ENCODE data around the gene ITPRID2. TPM values are rescaled to one million over a fixed set of nuclear protein-coding genes. Genes with fewer than 3 reads are reported as not detected.

Gene ITPRID2
- polyA plus RNA-seq, 1 donor: 58.4 TPM

GRCh38 chr2:181882246-181883020, 9.1 kb upstream of the ITPRID2 start:
- no peak for DNase-seq

GRCh38 chr2:181884601-181885000, 6.9 kb upstream of the ITPRID2 start:
- DNase-seq: no peak

DNA sequence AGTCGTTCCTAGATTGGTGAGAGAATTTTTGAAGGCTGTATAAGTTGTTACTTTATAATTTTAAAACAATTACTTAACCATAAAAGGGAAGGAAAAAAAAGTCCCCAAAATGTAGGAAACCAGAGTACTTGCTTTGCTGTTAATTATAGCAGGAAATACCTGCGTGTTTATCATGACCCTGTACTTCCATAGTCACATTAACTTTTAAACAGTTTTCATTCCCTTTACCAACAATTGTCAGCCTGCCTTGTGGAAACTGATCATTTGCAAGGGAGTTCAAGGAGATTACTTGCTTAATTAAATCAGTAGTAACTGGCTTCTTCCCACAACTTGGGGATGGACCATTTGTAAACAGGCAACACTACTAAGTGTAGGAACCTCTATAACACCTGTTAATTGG, 6.4 kb upstream of the ITPRID2 start:
- no peak for DNase-seq

GRCh38 chr2:181886192-181886591, 5.3 kb upstream of the ITPRID2 start:
- DNase-seq: no peak

- DNase-seq: no peak
These were observed 4.5 kb upstream of the ITPRID2 start for GRCh38 chr2:181887045-181887444.

DNA sequence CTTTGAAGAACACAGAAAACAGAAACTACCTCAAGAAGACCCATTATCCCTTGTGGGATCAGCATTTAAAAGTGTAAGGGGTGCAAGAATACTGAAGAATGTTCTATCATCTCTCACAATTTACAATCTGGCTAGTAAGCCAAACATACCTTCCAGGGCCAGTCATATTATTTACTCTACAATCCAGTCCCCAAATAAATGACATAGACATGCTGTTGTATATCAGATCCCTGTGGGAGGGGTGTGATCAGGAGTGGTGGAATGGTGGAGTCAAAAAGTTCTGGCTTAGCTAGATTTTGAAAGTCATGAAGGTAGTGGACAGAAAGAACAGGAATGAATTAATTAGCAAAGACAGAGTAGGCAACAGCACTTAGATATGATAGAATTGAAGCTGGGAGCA, 1.8 kb upstream of the ITPRID2 start:
- DNase-seq: no peak

DNA sequence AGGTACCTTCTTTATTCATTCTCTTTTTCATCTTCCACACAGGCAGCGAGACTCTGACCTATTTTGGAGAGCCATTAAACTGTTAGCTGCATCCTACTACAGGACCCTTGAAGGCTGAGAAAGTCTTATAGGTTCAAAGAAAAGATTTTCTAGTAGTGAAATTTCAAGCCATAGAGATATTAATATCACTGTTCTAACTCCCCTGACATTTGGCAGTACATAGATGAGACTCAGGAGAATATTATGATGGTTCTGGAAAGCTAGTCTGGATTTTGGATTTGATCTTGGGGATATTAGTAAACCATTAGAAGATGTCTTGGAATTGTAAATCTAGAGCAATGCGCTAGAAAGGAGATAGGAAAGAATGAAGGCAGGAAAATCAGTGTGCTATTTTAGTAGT, 1.3 kb upstream of the ITPRID2 start:
- DNase-seq: no peak

GRCh38 chr2:181891966-181892798, 652 bp downstream of the ITPRID2 start:
- peak; percentile 81 for DNase-seq

GRCh38 chr2:181892799-181893435, 1.4 kb downstream of the ITPRID2 start:
- no peak for DNase-seq

- no peak for DNase-seq
These were observed 2.9 kb downstream of the ITPRID2 start for GRCh38 chr2:181894381-181894780.

DNA sequence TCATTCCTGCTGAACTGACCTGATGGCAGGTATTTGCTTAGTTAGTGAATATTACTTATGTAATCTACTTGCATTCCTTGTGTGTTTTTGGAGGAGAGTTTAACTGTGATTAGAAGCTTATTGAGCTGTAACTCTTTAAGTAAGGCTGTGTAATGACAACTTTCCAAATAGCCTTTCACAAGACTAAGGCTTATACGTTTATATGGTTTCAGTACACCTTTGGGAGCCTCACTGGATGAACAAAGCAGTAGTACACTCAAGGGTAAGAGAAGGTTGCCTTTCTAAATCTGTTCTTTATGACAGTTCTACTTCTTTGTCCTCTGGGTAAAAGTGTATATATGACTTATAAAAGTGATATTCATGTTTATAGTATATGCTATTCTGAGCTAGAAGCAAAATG, 4.3 kb downstream of the ITPRID2 start:
- DNase-seq: no peak

- no peak for DNase-seq
These were observed 4.8 kb downstream of the ITPRID2 start for GRCh38 chr2:181896286-181896685.

GRCh38 chr2:181900007-181900651, 8.6 kb downstream of the ITPRID2 start:
- no peak for DNase-seq

- DNase-seq: no peak
These were observed 11.1 kb downstream of the ITPRID2 start for GRCh38 chr2:181902625-181903024.

DNA sequence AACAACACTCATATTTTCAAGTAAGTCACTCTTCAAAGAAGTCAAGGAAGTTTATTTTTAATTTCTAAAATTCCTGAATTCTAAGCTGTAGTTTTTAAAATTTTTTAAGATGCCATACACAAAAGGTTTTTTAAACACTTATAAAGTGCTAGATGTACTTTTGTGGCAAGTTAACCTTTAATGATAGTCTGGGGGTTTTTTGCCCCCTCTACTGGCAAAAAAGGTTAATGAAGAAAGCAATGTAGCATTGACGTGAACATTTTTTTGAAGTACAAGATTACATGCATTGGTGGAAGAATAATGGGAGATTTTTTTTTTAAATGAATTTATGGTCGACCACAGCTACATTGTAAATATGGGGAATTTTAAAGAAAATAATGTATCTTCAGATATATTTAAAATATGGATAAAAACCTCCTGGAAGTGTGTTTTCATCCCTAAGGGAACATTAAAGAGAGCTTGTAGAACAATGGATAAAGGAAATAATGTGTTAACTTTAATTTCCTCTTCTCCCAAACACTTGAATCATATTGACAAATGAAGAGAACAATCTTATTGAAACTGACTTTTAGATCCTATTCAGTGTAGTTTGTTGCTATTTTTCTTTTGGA, 12.6 kb downstream of the ITPRID2 start:
- peak; percentile 32 for DNase-seq

- DNase-seq: no peak
These were observed 15.5 kb downstream of the ITPRID2 start for GRCh38 chr2:181907057-181907456.

- DNase-seq: no peak
These were observed 16.1 kb downstream of the ITPRID2 start for GRCh38 chr2:181907635-181908034.

- DNase-seq: no peak
These were observed 18.7 kb downstream of the ITPRID2 start for GRCh38 chr2:181910028-181910831.

GRCh38 chr2:181911830-181912229, 20.3 kb downstream of the ITPRID2 start:
- DNase-seq: no peak

- no peak for DNase-seq
These were observed 23.6 kb downstream of the ITPRID2 start for GRCh38 chr2:181915102-181915501.

Measured in hindlimb muscle (tissue), 1 donor.